Fibroblast of skin of left quadriceps (primary cell): ENCODE measurements around the gene TEKTIP1.

ENCODE experiments used
- DNase-seq, 2 experiments: peaks; one replicate each; pipeline ENCODE4 v3.0.0-alpha.2; 2013; ENCODE audit warnings: low read depth in 2 of 2

Gene TEKTIP1

DNA sequence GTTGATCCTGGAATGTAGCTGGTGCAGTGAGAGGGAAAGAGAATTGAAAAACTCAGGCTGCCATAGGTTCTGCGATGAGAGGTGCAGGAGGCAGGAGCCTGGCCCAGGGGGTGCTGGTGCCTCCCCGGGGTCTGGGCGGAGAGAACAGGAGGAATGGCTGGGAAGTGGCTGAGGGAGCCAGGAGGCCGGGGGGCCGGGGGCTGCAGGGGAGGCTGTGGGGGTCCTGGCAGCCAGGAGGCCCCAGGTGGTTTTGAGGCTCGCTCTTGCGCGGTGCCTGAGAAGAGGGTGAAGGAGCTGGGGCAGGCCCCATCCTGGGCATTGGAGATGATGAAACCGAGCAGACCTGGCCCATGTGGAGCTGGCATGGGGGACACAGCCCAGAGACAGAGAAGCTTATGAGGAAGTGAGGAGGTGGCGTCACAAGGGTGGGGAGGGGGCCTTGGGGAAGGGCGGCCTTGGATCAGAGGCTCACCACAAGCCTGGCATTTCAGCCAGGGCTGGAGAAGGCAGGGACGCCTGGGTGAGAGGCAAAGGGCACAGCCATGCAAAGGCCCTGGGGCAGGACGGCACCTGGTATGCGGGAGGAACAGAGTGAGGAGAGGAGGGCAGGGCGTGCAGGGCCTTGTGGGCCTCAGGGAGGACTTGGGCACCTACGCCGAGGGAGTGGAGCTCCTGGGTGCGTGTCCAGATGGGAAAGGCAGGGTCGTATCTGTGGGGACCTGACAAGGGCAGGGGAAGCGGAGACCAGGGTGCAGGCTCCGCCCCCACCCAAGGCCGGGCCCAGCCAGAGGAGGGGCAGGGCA is 1.3 kb upstream of the TEKTIP1 start:
- no peak for DNase-seq

DNA sequence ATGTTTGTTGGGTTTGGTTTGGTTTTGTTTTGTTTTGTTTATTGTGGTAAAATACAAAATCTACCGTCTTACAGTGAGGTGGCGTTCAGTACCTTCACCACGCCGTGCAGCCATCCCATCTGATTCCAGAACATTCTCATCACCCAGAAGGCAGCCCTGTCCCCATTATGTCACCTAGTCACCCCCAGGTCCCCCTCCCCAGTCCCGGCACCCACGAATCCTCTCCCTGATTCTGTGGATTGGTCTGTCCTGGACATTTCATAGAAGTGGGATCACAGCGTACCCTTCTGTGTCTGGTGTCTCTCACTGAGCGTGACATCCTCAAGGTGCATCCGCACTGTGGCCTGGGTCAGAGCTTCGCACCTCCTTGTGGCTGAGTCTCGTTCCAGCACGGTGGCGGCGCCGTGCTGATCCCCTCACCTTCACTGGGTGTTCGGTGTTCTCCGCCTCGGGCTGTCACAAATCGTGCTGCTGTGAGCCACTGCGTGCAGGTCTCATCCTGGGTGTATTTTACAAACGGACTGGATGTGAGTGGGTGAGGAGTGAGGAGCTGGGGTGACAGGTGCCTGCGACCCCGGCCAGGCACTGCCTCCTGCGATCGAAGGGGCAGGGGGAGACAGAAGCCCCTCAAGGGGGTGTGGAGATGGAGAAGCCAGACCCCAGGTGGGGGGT is 580 bp upstream of the TEKTIP1 start:
- DNase-seq, result no peak

DNA sequence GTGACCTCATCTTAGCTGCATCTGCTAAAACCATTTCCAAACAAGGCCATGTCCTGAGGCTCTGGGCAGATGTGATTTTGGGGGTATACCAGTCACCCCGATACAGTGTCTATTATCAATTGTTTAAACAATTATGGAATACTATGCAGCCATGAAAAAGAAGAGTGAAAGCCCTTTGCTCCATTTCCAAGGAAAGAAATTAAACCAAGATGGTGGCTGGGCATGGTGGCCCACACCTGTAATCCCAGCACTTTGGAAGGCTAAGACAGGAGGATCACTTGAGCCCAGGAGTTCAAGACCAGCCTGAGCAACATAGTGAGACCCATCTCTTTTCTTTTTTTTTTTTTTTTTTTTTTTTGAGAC is 763 bp downstream of the TEKTIP1 start:
- no peak for DNase-seq

DNA sequence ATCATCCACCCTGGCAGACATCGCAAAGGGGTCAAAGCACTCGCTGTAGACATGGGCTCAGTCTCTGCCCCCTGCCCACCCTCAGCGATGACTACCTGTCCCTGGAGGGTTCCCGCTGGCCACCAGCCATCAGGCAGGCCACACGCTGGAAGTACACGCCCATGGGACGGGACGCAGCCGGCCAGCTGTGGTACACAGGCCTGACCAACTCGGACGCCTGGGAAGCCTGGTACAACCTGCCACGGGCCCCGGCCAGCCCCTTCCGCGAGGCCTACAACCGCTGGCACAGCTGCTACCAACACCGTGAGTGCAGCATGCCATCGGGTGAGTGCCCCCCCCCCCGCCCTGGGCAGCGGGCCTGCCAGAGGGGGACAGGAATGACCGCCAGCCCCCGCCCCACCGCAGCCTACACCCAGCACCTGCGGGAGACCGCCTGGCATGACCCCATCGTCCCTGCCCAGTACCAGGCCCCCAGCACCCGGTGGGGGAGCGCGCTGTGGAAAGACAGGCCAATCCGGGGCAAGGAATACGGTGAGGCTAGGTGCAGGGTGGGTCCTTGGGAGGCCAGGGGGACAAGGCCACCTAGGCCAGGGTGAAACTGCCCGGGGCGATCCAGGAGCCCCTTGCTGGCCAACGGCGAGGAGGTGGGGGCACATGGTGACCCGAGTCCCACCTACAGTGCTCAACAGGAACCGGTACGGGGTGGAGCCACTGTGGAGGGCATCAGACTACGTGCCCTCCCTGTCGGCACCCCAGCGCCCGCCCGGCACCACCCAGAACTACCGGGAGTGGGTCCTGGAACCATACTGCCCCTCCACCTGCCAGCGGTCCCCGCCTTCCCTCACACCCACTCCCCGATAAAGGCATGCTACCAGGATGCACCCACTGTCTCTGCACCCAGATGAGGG is 4.4 kb downstream of the TEKTIP1 start:
- no peak for DNase-seq

DNA sequence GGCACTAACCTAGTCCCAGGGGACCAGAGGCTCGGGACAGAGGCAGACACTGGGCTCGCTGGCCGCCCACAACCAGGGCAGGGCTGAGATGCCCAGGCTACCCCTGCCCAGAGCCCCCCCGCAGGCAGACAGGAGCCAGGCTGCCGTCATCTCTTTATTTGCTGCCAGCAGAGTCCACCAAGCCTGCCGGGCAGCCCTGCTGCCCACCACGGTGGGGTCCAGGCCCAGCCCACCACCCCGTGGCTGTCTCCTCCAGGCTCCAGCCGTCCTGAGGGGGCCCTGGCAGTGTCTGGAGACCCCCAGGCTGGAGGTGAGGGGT is 5.0 kb downstream of the TEKTIP1 start:
- no peak for DNase-seq

DNA sequence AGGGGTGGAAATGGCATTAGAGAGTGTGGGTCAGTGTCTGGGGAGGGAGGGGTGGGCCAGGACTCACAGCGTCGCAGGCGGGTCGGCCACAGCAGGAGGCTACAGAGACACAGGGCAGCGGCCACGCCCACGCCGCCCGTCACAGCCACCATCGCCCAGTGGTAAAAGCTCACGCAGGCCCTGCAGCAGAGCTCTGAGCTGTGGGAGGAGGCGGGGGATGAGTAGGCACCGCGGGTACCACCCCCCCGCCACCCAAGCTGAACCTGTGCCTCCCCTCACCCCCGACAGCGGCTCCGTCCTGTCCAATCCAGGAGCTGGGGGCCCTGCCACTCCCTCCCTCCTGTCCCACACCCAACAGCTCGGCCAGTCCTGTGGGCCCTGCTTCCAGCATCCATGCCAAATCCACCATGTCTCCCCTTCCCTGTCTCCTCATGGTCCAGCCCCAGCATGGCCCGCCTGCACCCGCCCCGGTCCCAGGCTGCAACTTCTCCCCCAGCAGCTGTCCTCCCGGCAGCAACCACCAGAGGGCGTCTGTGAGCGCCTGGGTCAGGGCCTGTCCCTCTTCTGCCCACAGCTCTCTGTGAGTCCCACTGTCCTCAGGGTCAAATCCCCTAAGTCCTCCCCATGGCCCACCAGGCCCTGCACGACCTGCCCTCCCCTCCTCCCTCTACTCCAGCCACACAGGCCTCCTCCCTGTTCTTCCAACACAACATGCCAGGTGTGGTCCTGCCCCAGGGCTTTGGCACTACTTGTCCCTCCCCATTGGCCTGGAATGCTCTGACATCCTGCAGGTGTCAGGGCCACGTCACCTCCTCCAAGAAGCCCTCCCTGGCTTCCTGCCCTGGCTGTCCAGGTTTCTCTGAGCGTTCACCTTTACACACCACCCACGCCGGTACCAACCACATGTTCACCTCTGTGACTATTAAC is 6.0 kb downstream of the TEKTIP1 start:
- DNase-seq, result peak in 1 of 2 experiments; percentile 7

DNA sequence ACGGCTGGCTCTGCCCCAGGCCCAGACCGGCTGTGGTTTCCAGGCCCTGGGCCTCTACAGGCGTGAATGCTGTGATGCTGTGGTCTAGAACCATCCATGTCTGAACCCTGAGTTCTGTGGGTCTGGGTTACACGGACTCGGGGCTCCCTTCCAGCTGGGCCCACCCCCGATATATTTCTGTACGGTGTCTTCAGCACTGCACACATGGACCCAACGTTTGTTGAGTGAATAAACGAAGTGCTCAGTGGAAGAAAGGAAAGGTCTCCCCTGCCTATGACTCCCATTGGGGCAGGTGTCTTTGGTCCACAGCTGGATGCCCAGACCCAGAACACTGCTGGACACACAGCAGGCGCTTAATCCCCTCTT is 6.7 kb downstream of the TEKTIP1 start:
- no peak for DNase-seq

DNA sequence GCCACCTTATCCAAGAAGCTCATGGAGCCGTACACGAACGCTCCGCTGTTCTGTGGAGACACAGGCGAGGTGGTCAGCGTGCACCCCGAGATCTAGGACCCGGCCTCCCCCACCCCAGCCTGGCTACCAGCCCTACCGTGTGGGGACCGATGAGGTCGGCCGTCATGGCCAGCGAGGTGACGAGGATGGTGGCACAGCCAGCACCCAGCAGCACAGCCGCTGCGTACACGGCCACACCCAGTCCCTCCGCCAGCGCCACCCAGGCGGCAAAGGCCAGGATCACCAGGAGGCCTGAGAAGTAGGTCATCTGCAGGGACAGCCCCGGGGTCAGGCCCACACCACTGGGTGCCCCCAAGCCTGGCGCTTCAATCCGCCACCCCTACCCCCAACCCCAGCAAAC is 7.1 kb downstream of the TEKTIP1 start:
- DNase-seq, result no peak

DNA sequence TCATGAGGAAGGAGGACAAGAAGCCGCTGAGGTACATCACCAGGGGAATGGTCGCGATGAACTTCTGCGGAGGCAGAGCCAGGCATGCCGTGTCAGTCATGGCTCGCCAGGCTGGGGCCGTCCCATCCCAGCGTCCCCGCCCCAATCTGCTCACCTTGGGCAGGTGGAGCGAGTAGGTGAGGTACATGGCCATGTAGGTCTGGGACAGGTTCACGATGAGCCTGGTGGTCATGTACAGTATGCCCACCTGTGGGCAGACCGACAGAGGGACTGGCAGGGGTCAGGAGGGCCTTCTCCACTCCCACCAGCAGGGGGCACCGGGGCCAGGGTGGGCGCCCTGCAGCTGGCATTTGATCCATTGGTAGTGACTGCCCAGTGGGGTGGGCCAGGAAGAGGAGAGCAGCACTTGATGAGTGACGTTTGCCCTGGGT is 8.3 kb downstream of the TEKTIP1 start:
- DNase-seq, result no peak

DNA sequence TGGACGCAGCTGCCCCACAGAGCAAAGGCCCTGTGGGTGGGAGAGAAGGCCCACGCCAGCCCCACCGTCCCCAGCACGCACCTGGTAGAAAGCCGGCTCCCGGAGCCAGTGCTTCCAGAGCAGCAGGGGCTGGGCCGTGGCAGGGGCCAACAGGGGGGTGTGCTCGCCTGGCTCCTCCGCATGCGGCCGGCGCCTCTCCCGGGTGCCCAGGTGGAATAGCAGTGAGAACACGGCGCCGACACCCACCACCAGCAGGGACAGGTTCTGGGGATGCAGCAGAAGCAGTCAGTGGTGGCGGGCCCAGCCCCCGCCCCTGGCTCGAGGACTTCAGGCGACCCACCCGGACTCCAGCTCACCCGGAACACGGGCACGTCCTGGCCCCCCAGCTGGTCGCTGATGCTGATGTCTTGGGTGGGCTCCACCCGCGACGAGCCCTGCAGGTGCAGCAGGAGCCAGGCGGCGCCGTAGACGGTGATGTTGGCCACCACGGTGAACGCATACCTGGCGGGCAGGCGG is 8.9 kb downstream of the TEKTIP1 start:
- no peak for DNase-seq

DNA sequence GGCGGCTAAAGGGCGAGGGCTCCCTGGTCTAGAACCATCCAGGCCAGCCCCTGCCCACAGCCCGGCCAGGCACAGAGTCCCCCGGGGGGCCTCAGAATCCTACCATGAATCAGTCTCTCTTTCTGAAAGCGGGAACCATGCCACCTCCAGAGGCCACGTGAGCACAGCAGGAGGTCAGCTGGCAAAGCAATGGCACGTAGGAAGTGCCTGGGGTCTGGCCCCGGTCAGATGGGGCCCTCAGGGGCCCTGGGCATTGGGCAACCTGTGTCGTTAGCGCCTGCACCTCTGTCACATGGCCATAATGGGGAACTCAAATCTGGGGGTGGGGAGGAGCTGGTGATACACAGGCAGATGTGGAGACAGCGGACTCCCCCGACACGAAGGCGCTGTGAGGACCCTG is 9.6 kb downstream of the TEKTIP1 start:
- DNase-seq, result no peak

DNA sequence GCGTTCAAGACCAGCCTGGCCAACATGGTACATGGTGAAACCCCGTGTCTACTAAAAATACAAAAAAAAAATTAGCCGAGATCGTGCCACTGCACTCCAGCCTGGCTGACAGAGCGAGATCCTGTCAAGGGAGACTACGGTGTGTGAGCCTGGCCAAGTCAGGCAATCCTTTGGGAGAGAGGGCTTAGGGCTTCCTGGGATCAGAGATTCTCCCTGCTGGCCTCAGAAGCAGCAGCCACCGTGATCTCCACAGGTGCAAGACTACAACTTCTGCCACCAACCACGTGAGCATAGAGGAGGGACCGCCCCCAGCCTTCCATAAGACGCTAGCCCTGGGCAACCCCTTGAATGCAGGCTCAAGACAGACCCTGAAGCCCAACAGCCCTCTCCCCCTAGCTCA is 10.8 kb downstream of the TEKTIP1 start:
- no peak for DNase-seq

DNA sequence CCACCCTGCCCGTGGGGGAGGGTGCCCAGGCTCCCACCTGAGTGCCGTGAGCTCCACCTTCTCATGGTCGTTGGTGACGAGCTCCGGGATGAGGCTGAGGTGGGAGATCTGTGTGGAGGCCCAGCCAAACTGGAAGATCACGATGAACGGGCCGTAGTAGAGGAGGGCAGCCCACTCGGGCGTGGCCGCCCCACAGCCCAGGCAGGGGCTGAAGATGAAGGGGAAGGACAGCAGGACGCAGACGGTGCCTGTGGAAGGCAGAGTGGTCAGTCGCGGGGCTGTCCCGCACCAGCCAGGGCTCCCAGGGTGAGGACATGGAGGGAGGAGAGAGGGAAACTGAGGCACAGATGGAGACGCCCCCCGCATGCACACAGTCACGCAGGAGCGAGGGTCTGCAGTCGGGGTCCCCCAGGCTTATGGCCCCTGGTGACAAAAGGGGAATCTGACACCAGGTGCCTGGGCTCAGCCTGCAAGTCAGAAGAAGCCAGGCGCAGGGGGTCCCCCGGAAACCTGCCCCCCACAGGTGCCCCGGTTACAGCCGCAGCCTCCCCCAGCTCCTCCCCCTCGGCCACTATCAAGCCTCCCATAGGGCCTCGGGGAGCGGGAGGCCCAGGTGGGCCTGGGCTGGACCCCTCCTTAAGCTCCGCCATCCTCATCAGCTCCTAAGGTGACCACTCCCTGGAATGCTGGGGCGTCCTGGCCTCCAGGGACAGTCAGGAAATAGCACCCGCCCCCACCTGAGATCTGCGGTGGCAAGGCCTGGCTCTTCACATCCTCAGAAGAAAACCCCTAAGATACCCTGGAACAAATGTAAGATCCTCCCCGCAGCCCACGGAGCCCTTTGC is 12.2 kb downstream of the TEKTIP1 start:
- DNase-seq, result no peak

DNA sequence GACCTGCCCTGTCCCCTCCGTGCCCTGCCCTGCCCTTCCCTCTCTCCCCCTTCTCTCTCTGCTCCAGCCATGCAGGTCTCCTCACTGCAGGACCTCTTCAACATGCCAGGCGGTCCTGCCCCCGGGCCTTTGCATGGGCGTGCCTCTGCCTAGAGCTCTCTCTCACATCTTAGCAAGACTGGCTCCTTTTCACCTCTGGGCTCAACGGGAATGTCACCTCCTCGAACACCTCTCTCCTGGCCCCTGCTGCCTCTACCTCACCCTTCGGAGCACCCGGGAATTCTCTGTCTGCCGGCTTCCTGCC is 12.8 kb downstream of the TEKTIP1 start:
- no peak for DNase-seq

DNA sequence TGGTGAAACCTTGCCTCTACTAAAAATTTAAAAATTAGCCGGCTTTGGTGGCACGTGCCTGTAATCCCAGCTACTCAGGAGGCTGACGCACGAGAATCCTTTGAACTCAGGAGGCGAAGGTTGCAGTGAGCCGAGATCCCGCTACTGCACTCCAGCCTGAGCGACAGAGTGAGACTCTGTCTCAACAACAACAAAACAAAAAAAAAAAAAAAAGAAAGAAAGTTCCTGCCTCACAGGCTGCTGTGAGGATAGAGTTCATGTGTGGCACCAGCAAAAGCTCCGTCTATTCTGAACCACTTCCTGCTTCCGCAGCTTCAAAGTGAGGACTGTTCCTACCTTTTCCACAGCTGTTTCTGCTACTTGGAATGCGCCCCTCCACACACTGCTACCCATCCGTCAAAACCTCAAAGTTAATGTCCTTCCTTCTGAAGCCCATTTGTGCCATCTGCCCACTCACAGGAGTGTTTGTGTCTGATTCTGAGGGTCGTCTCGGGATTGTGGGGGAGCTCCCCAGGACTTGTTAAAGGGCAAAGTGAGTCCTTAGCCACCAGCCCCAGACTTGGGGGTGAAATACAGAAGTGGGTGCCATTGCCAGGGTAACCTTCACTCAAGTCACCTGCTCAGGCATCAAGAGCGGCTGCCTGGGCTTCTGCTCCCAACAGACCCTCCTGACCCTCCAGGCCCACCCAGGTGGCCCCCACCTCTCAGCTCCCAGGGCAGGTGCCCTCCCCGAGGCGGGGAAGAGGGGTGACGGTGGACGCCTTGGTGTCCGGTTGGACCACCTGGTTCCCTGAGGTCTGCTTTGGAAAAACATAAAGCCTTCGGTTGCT is 15.5 kb downstream of the TEKTIP1 start:
- DNase-seq, result no peak

DNA sequence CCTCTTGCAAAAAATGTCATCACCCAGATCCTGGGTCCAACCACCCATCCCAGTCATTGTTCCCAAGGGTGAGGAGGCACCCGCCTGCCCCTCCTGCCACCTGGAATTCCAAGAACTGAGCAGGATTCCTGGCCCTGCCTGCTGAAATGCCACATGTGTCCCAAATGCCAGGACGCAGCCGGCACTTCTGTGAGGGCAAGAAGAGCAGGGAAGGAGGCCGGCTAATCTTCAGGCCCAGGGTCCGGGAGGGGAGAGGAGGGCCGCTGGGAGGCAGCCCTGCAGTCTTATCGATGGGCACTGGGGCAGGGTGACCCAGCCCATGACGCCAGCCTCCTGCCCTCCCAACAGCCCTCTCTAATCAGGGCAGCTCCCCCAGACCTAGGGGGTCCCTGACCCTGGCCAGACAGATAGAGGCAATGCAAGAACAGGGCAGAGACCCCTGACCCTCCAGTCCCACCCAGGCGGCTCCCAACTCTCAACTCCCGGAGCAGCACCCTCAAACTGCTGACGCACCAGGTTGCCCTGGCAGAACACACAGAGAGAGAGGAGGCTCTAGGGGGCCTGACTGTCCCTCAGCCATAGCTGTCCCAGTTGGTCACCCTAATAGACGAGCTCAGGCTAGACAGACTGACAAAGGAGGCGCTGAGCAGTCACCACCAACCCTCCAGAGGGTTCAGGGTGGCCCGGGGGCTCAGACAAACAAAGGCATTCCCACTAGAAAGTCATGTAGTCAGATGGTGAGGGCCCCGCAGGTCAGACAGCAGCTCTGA is 16.9 kb downstream of the TEKTIP1 start:
- DNase-seq, result no peak

DNA sequence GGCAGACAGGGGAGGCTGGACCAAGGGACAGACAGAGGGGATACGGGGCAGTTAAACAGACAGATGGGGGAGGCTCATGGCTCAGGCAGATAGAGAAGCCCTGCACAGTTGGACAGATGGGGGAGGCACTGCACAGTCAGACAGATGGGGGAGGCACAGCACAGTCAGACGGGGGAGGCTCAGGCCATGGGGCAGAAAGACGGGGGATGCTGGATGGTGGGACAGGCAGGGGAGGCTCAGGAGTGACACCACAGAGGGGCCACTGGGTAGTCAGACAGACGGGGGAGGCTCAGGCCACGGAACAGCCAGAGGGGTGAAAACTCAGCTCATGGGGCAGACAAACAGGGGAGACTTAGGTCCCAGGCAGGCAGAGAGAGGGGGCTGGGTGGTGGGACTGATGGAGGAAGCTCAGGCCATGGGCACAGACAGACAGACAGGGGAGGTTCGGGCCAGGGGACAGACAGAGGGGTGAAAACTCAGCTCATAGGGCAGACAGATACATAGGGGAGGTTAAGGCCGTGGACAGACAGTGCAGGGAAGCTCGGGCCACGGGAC is 17.5 kb downstream of the TEKTIP1 start:
- DNase-seq, result no peak

DNA sequence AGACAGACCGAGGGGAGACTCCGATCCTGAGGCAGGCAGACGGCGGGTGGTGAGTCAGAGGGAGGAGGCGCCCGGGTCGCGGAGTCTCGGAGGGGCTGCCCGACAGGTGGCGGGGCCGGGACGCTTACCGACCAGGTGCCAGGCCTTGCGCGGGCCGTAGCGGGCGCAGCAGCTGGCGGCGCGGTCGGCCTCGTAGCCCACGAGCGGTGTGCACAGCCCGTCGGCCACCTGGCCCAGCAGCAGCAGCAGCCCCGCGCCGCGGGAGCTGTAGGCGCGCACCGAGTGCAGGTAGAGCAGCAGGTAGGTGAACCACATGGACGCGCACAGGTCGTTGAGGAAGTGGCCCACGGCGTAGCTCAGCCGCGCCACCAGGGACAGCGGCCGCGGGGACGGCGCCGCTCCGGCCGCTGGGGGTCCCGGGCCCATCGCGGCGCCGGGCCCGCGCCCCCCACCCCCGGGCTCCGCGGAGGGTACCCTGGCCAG is 18.0 kb downstream of the TEKTIP1 start:
- no peak for DNase-seq
